Heart right ventricle (tissue), 16 donors: ENCODE measurements around the gene TRABD. TPM values are rescaled to one million over a fixed set of nuclear protein-coding genes. Genes with fewer than 3 reads are reported as not detected.

ENCODE experiments used
- ATAC-seq, 8 donors: fragments of 200-7000 bp; cut with Tn5 transposase; one replicate each; pipeline ENCODE4 v1.9.1; 2020; ENCODE audit warnings: mild to moderate bottlenecking in 8 of 8, moderate library complexity in 8 of 8, moderate number of reproducible peaks in 1 of 8
- DNase-seq, 2 donors: peaks; one replicate each; pipeline ENCODE4 v3.0.0-alpha.2; 2020
- H3K27ac ChIP-seq, 10 donors: fragments of 200-600 bp; sonication (generic) in 2 of 10; one replicate each; pipeline versions ENCODE4 v1.5.0 to v1.8.0; 2020 to 2022; ENCODE audit warnings: mild to moderate bottlenecking in 3 of 10
- H3K27me3 ChIP-seq, 7 donors: fragments of 200-600 bp; one replicate each; pipeline ENCODE4 v1.8.0; 2021 to 2022; ENCODE audit warnings: mild to moderate bottlenecking in 2 of 7
- H3K36me3 ChIP-seq, 9 donors: fragments of 200-600 bp; sonication (generic) in 1 of 9; one replicate each; pipeline versions ENCODE4 v1.5.0 to v1.8.0; 2020 to 2022; ENCODE audit warnings: mild to moderate bottlenecking in 2 of 9
- H3K4me1 ChIP-seq, 9 donors: fragments of 200-600 bp; sonication (generic) in 1 of 9; one replicate each; pipeline versions ENCODE4 v1.5.0 to v1.8.0; 2020 to 2022; ENCODE audit warnings: mild to moderate bottlenecking in 4 of 9
- H3K4me3 ChIP-seq, 10 donors: fragments of 200-600 bp; sonication (generic) in 2 of 10; one replicate each; pipeline versions ENCODE4 v1.5.0 to v1.8.0; 2020 to 2022; ENCODE audit warnings: mild to moderate bottlenecking in 7 of 10, moderate library complexity in 2 of 10
- H3K9me3 ChIP-seq, 11 donors: fragments of 200-600 bp in 10 of 11; sonication (generic) in 2 of 11; one replicate each; pipeline versions ENCODE4 v1.5.0 to v1.8.0; 2013 to 2022; ENCODE audit warnings: mild to moderate bottlenecking in 2 of 11, control low read depth in 1 of 11, moderate library complexity in 1 of 11
- CTCF ChIP-seq, 9 donors: fragments of 200-600 bp; sonication (generic) in 2 of 9; IDR thresholded peaks; one replicate each; pipeline versions ENCODE4 v1.5.0 to v1.8.0; 2021 to 2022; ENCODE audit warnings: antibody characterized with exemption in 9 of 9, mild to moderate bottlenecking in 5 of 9, moderate library complexity in 1 of 9
- WGBS, 2 donors: extraction: QIAGEN DNeasy Blood & Tissue Kit; methylation state at CpG; one replicate each; pipeline ENCODE4 v1.1.7; 2013; ENCODE audit warnings: inconsistent platforms in 1 of 2; 5-methylcytosine and 5-hydroxymethylcytosine counted together
- intact Hi-C, 10 donors: fragments of 100-400 bp; cut with DNase I; formaldehyde crosslinking; loops; one replicate each; pipeline versions ENCODE4 v1.11.1 to v1.14.2; 2022
- polyA plus RNA-seq, 2 donors: library from polyadenylated mRNA; stranded (reverse); fragments of 200-250 nt; gene quantifications; one replicate each; pipeline ENCODE4 v1.2.3, GENCODE V29; 2013
- total RNA-seq, 10 donors: library from RNA; stranded (reverse); fragmentation: NEBNext Ultra II Directional in 3 of 10; extraction: Animal tissue kit (Norgen Biotek cat#: 25700) in 3 of 10; gene quantifications; one replicate each; pipeline versions ENCODE4 v1.2.1 to v1.2.4, GENCODE V29; 2021 to 2023
- donor health status: Arrhythmogenic right ventricular cardiomyopathy.
- donor health status: ischemic (EF 13 %, LVEDD 7.1; RV severe dilation, severe dysfunction).
- donor health status: healthy with polysubstance abuse.
- donor health status: DM: no; HTN: yes; CAD: no.
- donor health status: DM: no; HTN: no; CAD: no.
- donor health status: ischemic (EF 25% LVEDD 6.9; RV normal size, moderate dysfunction).
- donor health status: ischemic (EF 25% LVEDD 5.7; RV mildly dilated, moderate dysfunction).
- donor health status: healthy.
- donor health status: DM: yes; HTN: yes; CAD: no.
- donor health status: Ischemic cardiomyopathy.
- donor health status: ischemic (EF 35%, LVEDD 5.7; RV mildly dilated, moderate dysfunction).
- donor health status: nonischemic (EF 11% LVEDD 7.7; RV severe dilation, severe dysfunction).
- donor health status: DM: yes; HTN: yes; CAD: no.
- donor health status: PGD.
- donor health status: ischemic (EF 29% LVEDD 5.4; RV normal size, mild dysfunction).
- donor health status: nonischemic (EF 23%, LVEDD 6.1; RV moderate dilation, normal function).

TRABD gene
- total and polyA plus RNA-seq, 12 donors = 13.6 to 40.8 (median 19.0) TPM

- H3K27me3 ChIP-seq = peaks cover 0 to 42% (median 35%) of the 10 kb centered on the region in 7 donors
- H3K36me3 ChIP-seq = no peaks in the 10 kb centered on the region
- no peak overlapping the region for H3K4me3 ChIP-seq
- no peak overlapping the region for H3K27ac ChIP-seq
- WGBS, 2 donors = 92 to 94% methylated on average over 27 of the region's 27 CpGs
- ATAC-seq (no peak), DNase-seq (no peak)
- peaks cover 10 to 29% (median 23%) of the 10 kb centered on the region in 9 donors for H3K4me1 ChIP-seq
- intact Hi-C loops = no loop called here
- H3K9me3 ChIP-seq = no peaks in the 10 kb centered on the region
- no peak for TF ChIP-seq CTCF (IDR thresholded peaks at IDR 0.05)
These were observed 4.8 kb upstream of the TRABD start for GRCh38 chr22:50180727-50181521.

- peaks cover 0 to 28% (median 24%) of the 10 kb centered on the region in 7 donors for H3K27me3 ChIP-seq
- no peak overlapping the region for H3K4me3 ChIP-seq
- no peaks in the 10 kb centered on the region for H3K36me3 ChIP-seq
- ATAC-seq = peak in 3 of 8 donors; percentile 6 to 22 (median 16)
- intact Hi-C loops = no loop called here
- WGBS, 2 donors = 76 to 83% methylated on average over 31 of the region's 31 CpGs
- H3K4me1 ChIP-seq = peaks cover 10 to 40% (median 34%) of the 10 kb centered on the region in 9 donors
- no peak overlapping the region for H3K27ac ChIP-seq
- no peak for DNase-seq
- no peaks in the 10 kb centered on the region for H3K9me3 ChIP-seq
- TF ChIP-seq CTCF (IDR thresholded peaks at IDR 0.05) = no peak
These were observed 3.3 kb upstream of the TRABD start for GRCh38 chr22:50182176-50183081.

GRCh38 chr22:50183141-50183971 lies 2.4 kb upstream of the TRABD start:
- TF ChIP-seq CTCF (IDR thresholded peaks at IDR 0.05) = no peak
- 85 to 86% methylated on average over 18 to 19 of the region's 19 CpGs for WGBS, 2 donors
- no peak overlapping the region for H3K4me3 ChIP-seq
- ATAC-seq (peak in 1 of 8 donors; percentile 1), DNase-seq (no peak)
- peaks cover 10 to 42% (median 36%) of the 10 kb centered on the region in 9 donors for H3K4me1 ChIP-seq
- peak overlapping the region in 8 of 10 donors; percentile 5 to 91 (median 57) for H3K27ac ChIP-seq
- no peaks in the 10 kb centered on the region for H3K36me3 ChIP-seq
- peaks cover 0 to 19% (median 15%) of the 10 kb centered on the region in 7 donors for H3K27me3 ChIP-seq
- intact Hi-C loops = no loop called here
- no peaks in the 10 kb centered on the region for H3K9me3 ChIP-seq
